Measurements from ENCODE around the gene TMEM208.

TMEM208 gene

GRCh38 chr16:67252609-67253497, 25.9 kb downstream of the TMEM208 start:
- no peak for DNase-seq (ENCODE audit: low read depth)

GRCh38 chr16:67254801-67255552, 28.0 kb downstream of the TMEM208 start:
- no peak for DNase-seq (ENCODE audit: low read depth)

- DNase-seq (ENCODE audit: low read depth): no peak
Measured at GRCh38 chr16:67255553-67256221, 28.8 kb downstream of the TMEM208 start.

- no peak for DNase-seq (ENCODE audit: low read depth)
Measured at GRCh38 chr16:67256701-67257230, 29.8 kb downstream of the TMEM208 start.

- no peak for DNase-seq (ENCODE audit: low read depth)
Measured at GRCh38 chr16:67257486-67258160, 30.7 kb downstream of the TMEM208 start.

GRCh38 chr16:67258161-67258835, 31.4 kb downstream of the TMEM208 start:
- DNase-seq (ENCODE audit: low read depth): no peak

- no peak for DNase-seq (ENCODE audit: low read depth)
Measured at GRCh38 chr16:67259705-67260104, 32.8 kb downstream of the TMEM208 start.

- DNase-seq (ENCODE audit: low read depth): no peak
Measured at GRCh38 chr16:67260426-67261063, 33.6 kb downstream of the TMEM208 start.

- no peak for DNase-seq (ENCODE audit: low read depth)
Measured at GRCh38 chr16:67263201-67263600, 36.3 kb downstream of the TMEM208 start.

- DNase-seq (ENCODE audit: low read depth): no peak
Measured at GRCh38 chr16:67264277-67264676, 37.3 kb downstream of the TMEM208 start.

GRCh38 chr16:67264866-67265265, 37.9 kb downstream of the TMEM208 start:
- DNase-seq (ENCODE audit: low read depth): no peak

- no peak for DNase-seq (ENCODE audit: low read depth)
Measured at GRCh38 chr16:67265834-67266233, 38.9 kb downstream of the TMEM208 start.

GRCh38 chr16:67268136-67268579, 41.2 kb downstream of the TMEM208 start:
- DNase-seq (ENCODE audit: low read depth): no peak

- no peak for DNase-seq (ENCODE audit: low read depth)
Measured at GRCh38 chr16:67269766-67270165, 42.8 kb downstream of the TMEM208 start.

- no peak for DNase-seq (ENCODE audit: low read depth)
Measured at GRCh38 chr16:67270931-67271338, 44.0 kb downstream of the TMEM208 start.

- DNase-seq (ENCODE audit: low read depth): no peak
Measured at GRCh38 chr16:67271446-67271845, 44.5 kb downstream of the TMEM208 start.

- no peak for DNase-seq (ENCODE audit: low read depth)
Measured at GRCh38 chr16:67275321-67275720, 48.4 kb downstream of the TMEM208 start.

- DNase-seq (ENCODE audit: low read depth): no peak
Measured at GRCh38 chr16:67277294-67277998, 50.5 kb downstream of the TMEM208 start.

- DNase-seq (ENCODE audit: low read depth): no peak
Measured at GRCh38 chr16:67277999-67278772, 51.3 kb downstream of the TMEM208 start.

Data from activated T-helper 1 cell treated with Interleukin-2 at 50 U/mL for 16 hours (primary cell).